ENCODE measurements around the gene ALK. TPM values are rescaled to one million over a fixed set of nuclear protein-coding genes. Genes with fewer than 3 reads are reported as not detected.

The ALK gene
- total RNA-seq, 1 experiment from 2014 or later, result not detected

- Histone ChIP-seq H3K27me3 (ENCODE audit: insufficient read depth, low read length) (no peaks in the 10 kb centered on the region), H3K56ac (ENCODE audit: insufficient read length, low read depth, low read length) (no peak overlapping the region), H3T11ph (ENCODE audit: low read length) (no peak overlapping the region), H3K23ac (ENCODE audit: insufficient read length, low read depth, low read length) (no peak overlapping the region), H4K8ac (replicated peaks; ENCODE audit: insufficient read length, low read depth, low read length) (no peak overlapping the region), H3K79me1 (ENCODE audit: insufficient read depth, low read depth, low read length, poor library complexity, severe bottlenecking) (no peaks in the 10 kb centered on the region), H3K4me1 (ENCODE audit: insufficient read depth, low read length) (no peaks in the 10 kb centered on the region), H3K27ac (ENCODE audit: insufficient read length, low read depth, low read length) (no peak overlapping the region), H3K9ac (ENCODE audit: extremely low read depth, insufficient read length, low read length) (no peak overlapping the region), H2BK12ac (ENCODE audit: insufficient read length, low read depth, low read length) (no peak overlapping the region), H3K79me2 (ENCODE audit: insufficient read depth, low read length) (no peaks in the 10 kb centered on the region), H2BK120ac (ENCODE audit: low read depth, low read length, poor library complexity, severe bottlenecking) (no peak overlapping the region), H2BK5ac (ENCODE audit: insufficient read length, low read length) (no peak overlapping the region), H4K20me1 (ENCODE audit: control insufficient read depth, insufficient read depth, insufficient read length) (no peaks in the 10 kb centered on the region), H2AFZ (ENCODE audit: low read length) (no peak overlapping the region), H4K91ac (ENCODE audit: insufficient read length, low read depth, low read length) (no peak overlapping the region), H3K18ac (ENCODE audit: insufficient read length, low read depth, low read length) (no peak overlapping the region), H2AK5ac (ENCODE audit: insufficient read length, low read length) (no peak overlapping the region), H2BK20ac (ENCODE audit: low read depth, low read length, poor library complexity, severe bottlenecking) (no peak overlapping the region), H3K4me2 (ENCODE audit: insufficient read depth, insufficient read length, low read length) (no peak overlapping the region), H2BK15ac (ENCODE audit: low read depth, low read length) (no peak overlapping the region), H3K23me2 (ENCODE audit: insufficient read length, low read depth, low read length, poor library complexity, severe bottlenecking) (no peaks in the 10 kb centered on the region), H3K14ac (ENCODE audit: insufficient read depth, low read length) (no peak overlapping the region), H3K4ac (ENCODE audit: low read depth, low read length) (no peak overlapping the region), H4K5ac (ENCODE audit: insufficient read length, low read depth, low read length) (no peak overlapping the region), H3K9me3 (ENCODE audit: control insufficient read depth, low read depth, low read length) (no peaks in the 10 kb centered on the region)
- Mint-ChIP-seq H3K36me3 (ENCODE audit: insufficient read depth in 1 of 3, low read depth in 3 of 3) (peaks cover 0 to 2% (median 0%) of the 10 kb centered on the region in 3 experiments; a peak in 1 of 7 replicates), H3K9me3 (peaks cover 0 to under 1% of the 10 kb centered on the region in 2 experiments; a peak in 1 of 5 replicates), H3K27me3 (ENCODE audit: low read depth) (no peaks in the 10 kb centered on the region), H3K4me1 (no peaks in the 10 kb centered on the region), H3K27ac (no peak overlapping the region), H3K4me3 (no peak overlapping the region)
- no peak for TF ChIP-seq CTCF (conservative IDR thresholded peaks at IDR 0.05)
- DNase-seq, result no peak
Observed at GRCh38 chr2:29643196-29643595, 278.2 kb downstream of the ALK start.
